Gastrocnemius medialis (tissue), 4 donors: Measurements from ENCODE around the gene ZEB1.

Experiments used
- POLR2A ChIP-seq, 2 donors: fragments of 450-650 bp; IDR thresholded peaks; one replicate each; pipeline ENCODE4 v1.6.1; 2017; ENCODE audit warnings: antibody characterized with exemption in 2 of 2, mild to moderate bottlenecking in 2 of 2, moderate library complexity in 2 of 2
- TF ChIP-seq, protein P1 (sequence below), 5 experiments: fragments of 450-650 bp in 3 of 5; fragments of 200-600 bp in 2 of 5; sonication (generic) in 2 of 5; IDR thresholded peaks in 4 of 5; conservative IDR thresholded peaks in 1 of 5; 1 replicate in 4 of 5; 2 replicates in 1 of 5; pipeline ENCODE4 v1.5.1; 2016 to 2019; ENCODE audit warnings: antibody characterized with exemption in 5 of 5, mild to moderate bottlenecking in 3 of 5, moderate library complexity in 3 of 5

DNA sequence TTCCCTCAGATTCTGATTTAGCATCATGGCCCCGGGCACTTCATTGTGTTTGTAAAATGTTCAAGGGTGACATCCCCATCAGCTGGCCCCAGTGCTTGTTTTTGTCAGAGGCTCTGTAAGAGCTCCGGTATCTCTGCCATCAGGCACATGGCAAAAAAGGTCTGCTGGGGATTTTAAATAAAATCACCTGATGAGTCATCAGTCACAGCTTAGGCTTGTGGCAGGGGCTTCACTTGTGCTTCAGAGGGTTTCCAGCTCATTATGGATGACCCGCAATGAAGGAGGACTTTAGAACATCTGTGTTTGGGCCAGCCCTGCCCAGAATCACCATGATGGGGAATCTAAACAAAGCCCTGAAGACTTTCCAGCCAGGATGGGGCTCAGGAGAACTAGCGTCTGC is 259.9 kb downstream of the ZEB1 start:
- TF ChIP-seq, protein P1, sequence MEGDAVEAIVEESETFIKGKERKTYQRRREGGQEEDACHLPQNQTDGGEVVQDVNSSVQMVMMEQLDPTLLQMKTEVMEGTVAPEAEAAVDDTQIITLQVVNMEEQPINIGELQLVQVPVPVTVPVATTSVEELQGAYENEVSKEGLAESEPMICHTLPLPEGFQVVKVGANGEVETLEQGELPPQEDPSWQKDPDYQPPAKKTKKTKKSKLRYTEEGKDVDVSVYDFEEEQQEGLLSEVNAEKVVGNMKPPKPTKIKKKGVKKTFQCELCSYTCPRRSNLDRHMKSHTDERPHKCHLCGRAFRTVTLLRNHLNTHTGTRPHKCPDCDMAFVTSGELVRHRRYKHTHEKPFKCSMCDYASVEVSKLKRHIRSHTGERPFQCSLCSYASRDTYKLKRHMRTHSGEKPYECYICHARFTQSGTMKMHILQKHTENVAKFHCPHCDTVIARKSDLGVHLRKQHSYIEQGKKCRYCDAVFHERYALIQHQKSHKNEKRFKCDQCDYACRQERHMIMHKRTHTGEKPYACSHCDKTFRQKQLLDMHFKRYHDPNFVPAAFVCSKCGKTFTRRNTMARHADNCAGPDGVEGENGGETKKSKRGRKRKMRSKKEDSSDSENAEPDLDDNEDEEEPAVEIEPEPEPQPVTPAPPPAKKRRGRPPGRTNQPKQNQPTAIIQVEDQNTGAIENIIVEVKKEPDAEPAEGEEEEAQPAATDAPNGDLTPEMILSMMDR (IDR thresholded peaks at IDR 0.05 in 4 of 5, conservative IDR thresholded peaks at IDR 0.05 in 1 of 5): no peak
- TF ChIP-seq POLR2A (IDR thresholded peaks at IDR 0.05): no peak
